ENCODE measurements around the gene GZF1. TPM values are rescaled to one million over a fixed set of nuclear protein-coding genes. Genes with fewer than 3 reads are reported as not detected.

The GZF1 gene
- polyA plus RNA-seq, 1 of the 3 experiments (the other 2 are of a cell fraction) = 20.6 TPM

GRCh38 chr20:23350196-23350903 lies 11.6 kb upstream of the GZF1 start, which contains the start of gene NXT1:
Gene NXT1, plus strand, starts transcription at chr20:23350791. Its CDS starts 3,251 bp downstream, at chr20:23354042.
- Histone ChIP-seq H3K4me2 (peak within 1 kb of the TSS; percentile 97), H3K27me3 (ENCODE audit: insufficient read depth) (no peaks in the 10 kb centered on the region), H3K36me3 (replicated peaks in 1 of 2; ENCODE audit: control insufficient read depth in 1 of 2, insufficient read depth in 2 of 2, low read length in 1 of 2) (peaks cover 16 to 17% of the 10 kb centered on the region in 2 experiments), H3K4me1 (ENCODE audit: control insufficient read depth in 1 of 2, insufficient read depth in 2 of 2, low read depth in 1 of 2, low read length in 1 of 2) (peaks cover 5 to 11% of the 10 kb centered on the region in 2 experiments; a peak in 3 of 4 replicates), H3K4me3 (ENCODE audit: low read depth in 2 of 2, low read length in 1 of 2) (peak within 1 kb of the TSS; percentile 93 to 99), H3K79me2 (ENCODE audit: insufficient read depth) (peaks cover 47% of the 10 kb centered on the region), H4K20me1 (ENCODE audit: insufficient read depth) (peaks cover 17% of the 10 kb centered on the region), H3K9me3 (no peaks in the 10 kb centered on the region), H3K9ac (peak within 1 kb of the TSS; percentile 97), H2AFZ (ENCODE audit: low read depth) (peak within 1 kb of the TSS; percentile 84), H3F3A (replicated peaks; ENCODE audit: insufficient read depth) (peaks cover 14% of the 10 kb centered on the region), H3K9me2 (no peaks in the 10 kb centered on the region), H3K27ac (ENCODE audit: low read depth in 2 of 2, low read length in 1 of 2) (peak within 1 kb of the TSS; percentile 98 to 99)
- DNase-seq = peak; percentile 92
- POLR2A ChIA-PET = interaction anchor here (1.0 to 2.0 kb wide), 7 partner anchors 8 to 96 kb away, joined by 4 to 11 read pairs (median 5); partner anchors contain the start of genes GZF1 and NAPB
- CTCF ChIA-PET = interaction anchor here (0.8 to 2.2 kb wide), 10 partner anchors 8 to 659 kb away, joined by 3 to 23 read pairs (median 6); no protein-coding TSS in a partner anchor
- 0% methylated on average over 16 of the region's 65 CpGs for WGBS (ENCODE audit: low lambda C conversion rate)
- no peak for TF ChIP-seq JUND (IDR thresholded peaks at IDR 0.05)
- peak; percentile 23 for TF ChIP-seq TCF12 (IDR thresholded peaks at IDR 0.05)
- TF ChIP-seq IRF3 (IDR thresholded peaks at IDR 0.05; ENCODE audit: low read depth, low read length) = peak; percentile 47
- no peak for TF ChIP-seq RAD21 (IDR thresholded peaks at IDR 0.05; ENCODE audit: low read length)
- no peak; the same call in 1 of the 2 replicates for TF ChIP-seq SIN3A (IDR thresholded peaks at IDR 0.05; ENCODE audit: borderline replicate concordance, low read depth, low read length)
- TF ChIP-seq MXI1 (IDR thresholded peaks at IDR 0.05; ENCODE audit: low read depth, low read length) = peak; percentile 71; the same call in 1 of the 2 replicates
- no peak for TF ChIP-seq FOXJ3 (CRISPR knock-in tag; IDR thresholded peaks at IDR 0.05)
- peak; percentile 30; the same call in 1 of the 2 replicates for TF ChIP-seq TAF1 (IDR thresholded peaks at IDR 0.05; ENCODE audit: borderline replicate concordance, low read depth, low read length)
- no peak for TF ChIP-seq TEAD4 (IDR thresholded peaks at IDR 0.05; ENCODE audit: borderline replicate concordance, insufficient read depth)
- no peak for TF ChIP-seq MEF2A (IDR thresholded peaks at IDR 0.05; ENCODE audit: borderline replicate concordance, low read depth)
- TF ChIP-seq GABPA (IDR thresholded peaks at IDR 0.05; ENCODE audit: low read depth) = peak; percentile 93
- peak; percentile 53; the same call in 1 of the 2 replicates for TF ChIP-seq RFX5 (IDR thresholded peaks at IDR 0.05; ENCODE audit: low read length)
- TF ChIP-seq POLR2AphosphoS5 (IDR thresholded peaks at IDR 0.05; ENCODE audit: low read depth, low read length) = peak; percentile 73
- peak; percentile 93 for TF ChIP-seq CHD2 (IDR thresholded peaks at IDR 0.05; ENCODE audit: low read length, partially characterized antibody)
- no peak for TF ChIP-seq SMC3 (IDR thresholded peaks at IDR 0.05; ENCODE audit: low read depth, low read length)
- no peak for TF ChIP-seq GATA2 (CRISPR knock-in tag; IDR thresholded peaks at IDR 0.05)
- TF ChIP-seq, protein P1, sequence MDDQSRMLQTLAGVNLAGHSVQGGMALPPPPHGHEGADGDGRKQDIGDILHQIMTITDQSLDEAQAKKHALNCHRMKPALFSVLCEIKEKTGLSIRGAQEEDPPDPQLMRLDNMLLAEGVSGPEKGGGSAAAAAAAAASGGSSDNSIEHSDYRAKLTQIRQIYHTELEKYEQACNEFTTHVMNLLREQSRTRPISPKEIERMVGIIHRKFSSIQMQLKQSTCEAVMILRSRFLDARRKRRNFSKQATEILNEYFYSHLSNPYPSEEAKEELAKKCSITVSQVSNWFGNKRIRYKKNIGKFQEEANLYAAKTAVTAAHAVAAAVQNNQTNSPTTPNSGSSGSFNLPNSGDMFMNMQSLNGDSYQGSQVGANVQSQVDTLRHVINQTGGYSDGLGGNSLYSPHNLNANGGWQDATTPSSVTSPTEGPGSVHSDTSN (IDR thresholded peaks at IDR 0.05) = peak; percentile 100
- TF ChIP-seq NRF1 (IDR thresholded peaks at IDR 0.05; ENCODE audit: low read depth, low read length) = peak; percentile 65; the same call in 1 of the 2 replicates
- TF ChIP-seq ELF1 (IDR thresholded peaks at IDR 0.05) = peak; percentile 88
- peak; percentile 85 for TF ChIP-seq MAX (IDR thresholded peaks at IDR 0.05; ENCODE audit: low read depth)
- TF ChIP-seq RXRA (IDR thresholded peaks at IDR 0.05; ENCODE audit: borderline replicate concordance, low read depth) = no peak
- no peak for TF ChIP-seq NFIC (IDR thresholded peaks at IDR 0.05; ENCODE audit: borderline replicate concordance)
- no peak for TF ChIP-seq EZH2phosphoT487 (IDR thresholded peaks at IDR 0.05; ENCODE audit: borderline replicate concordance, low read depth)
- peak; percentile 59; the same call in 1 of the 2 replicates for TF ChIP-seq RCOR1 (IDR thresholded peaks at IDR 0.05; ENCODE audit: low read length)
- TF ChIP-seq EP300 (IDR thresholded peaks at IDR 0.05; ENCODE audit: borderline replicate concordance in 1 of 2, low read depth in 1 of 2, low read length in 1 of 2) = no peak
- TF ChIP-seq, protein P2, sequence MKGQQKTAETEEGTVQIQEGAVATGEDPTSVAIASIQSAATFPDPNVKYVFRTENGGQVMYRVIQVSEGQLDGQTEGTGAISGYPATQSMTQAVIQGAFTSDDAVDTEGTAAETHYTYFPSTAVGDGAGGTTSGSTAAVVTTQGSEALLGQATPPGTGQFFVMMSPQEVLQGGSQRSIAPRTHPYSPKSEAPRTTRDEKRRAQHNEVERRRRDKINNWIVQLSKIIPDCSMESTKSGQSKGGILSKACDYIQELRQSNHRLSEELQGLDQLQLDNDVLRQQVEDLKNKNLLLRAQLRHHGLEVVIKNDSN (IDR thresholded peaks at IDR 0.05; ENCODE audit: borderline replicate concordance, low read depth) = peak; percentile 13; the same call in 1 of the 2 replicates
- TF ChIP-seq, protein P3, sequence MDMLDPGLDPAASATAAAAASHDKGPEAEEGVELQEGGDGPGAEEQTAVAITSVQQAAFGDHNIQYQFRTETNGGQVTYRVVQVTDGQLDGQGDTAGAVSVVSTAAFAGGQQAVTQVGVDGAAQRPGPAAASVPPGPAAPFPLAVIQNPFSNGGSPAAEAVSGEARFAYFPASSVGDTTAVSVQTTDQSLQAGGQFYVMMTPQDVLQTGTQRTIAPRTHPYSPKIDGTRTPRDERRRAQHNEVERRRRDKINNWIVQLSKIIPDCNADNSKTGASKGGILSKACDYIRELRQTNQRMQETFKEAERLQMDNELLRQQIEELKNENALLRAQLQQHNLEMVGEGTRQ (IDR thresholded peaks at IDR 0.05; ENCODE audit: borderline replicate concordance, low read depth, low read length) = no peak
- peak; percentile 69 for TF ChIP-seq YY1 (IDR thresholded peaks at IDR 0.05; ENCODE audit: low read depth)
- TF ChIP-seq FOSL2 (IDR thresholded peaks at IDR 0.05; ENCODE audit: borderline replicate concordance, low read depth) = no peak
- TF ChIP-seq FOXM1 (IDR thresholded peaks at IDR 0.05; ENCODE audit: low read depth) = no peak

Measured in SK-N-SH (cell line).